IPS-20b (cell line): ENCODE data around the gene APBB2.

ENCODE experiments used
- H3K27ac ChIP-seq: one replicate; pipeline ENCODE4 v1.5.1; 2013; ENCODE audit warnings: low read length
- H3K27me3 ChIP-seq: 2 replicates; pipeline ENCODE4 v1.6.1; 2013; ENCODE audit warnings: mild to moderate bottlenecking, low read length, inconsistent platforms; ENCODE audit not compliant: insufficient read depth
- H3K36me3 ChIP-seq: 2 replicates; pipeline ENCODE4 v1.6.1; 2013; ENCODE audit warnings: low read depth, mild to moderate bottlenecking, inconsistent platforms, low read length, moderate library complexity; ENCODE audit not compliant: insufficient read depth
- H3K4me1 ChIP-seq: 2 replicates; pipeline ENCODE4 v1.6.1; 2013; ENCODE audit warnings: mild to moderate bottlenecking, control low read depth, inconsistent platforms, low read length, moderate library complexity; ENCODE audit not compliant: insufficient read depth
- H3K4me3 ChIP-seq: 2 replicates; pipeline ENCODE4 v1.5.1; 2013; ENCODE audit warnings: mild to moderate bottlenecking, low read length, inconsistent platforms
- H3K9ac ChIP-seq: 2 replicates; pipeline ENCODE4 v1.6.1; 2013; ENCODE audit warnings: low read depth, mild to moderate bottlenecking, inconsistent platforms, low read length, moderate library complexity
- H3K9me3 ChIP-seq: 2 replicates; pipeline ENCODE4 v1.6.1; 2013; ENCODE audit warnings: mild to moderate bottlenecking, low read depth, low read length, inconsistent platforms; ENCODE audit not compliant: insufficient read depth

Gene APBB2

DNA sequence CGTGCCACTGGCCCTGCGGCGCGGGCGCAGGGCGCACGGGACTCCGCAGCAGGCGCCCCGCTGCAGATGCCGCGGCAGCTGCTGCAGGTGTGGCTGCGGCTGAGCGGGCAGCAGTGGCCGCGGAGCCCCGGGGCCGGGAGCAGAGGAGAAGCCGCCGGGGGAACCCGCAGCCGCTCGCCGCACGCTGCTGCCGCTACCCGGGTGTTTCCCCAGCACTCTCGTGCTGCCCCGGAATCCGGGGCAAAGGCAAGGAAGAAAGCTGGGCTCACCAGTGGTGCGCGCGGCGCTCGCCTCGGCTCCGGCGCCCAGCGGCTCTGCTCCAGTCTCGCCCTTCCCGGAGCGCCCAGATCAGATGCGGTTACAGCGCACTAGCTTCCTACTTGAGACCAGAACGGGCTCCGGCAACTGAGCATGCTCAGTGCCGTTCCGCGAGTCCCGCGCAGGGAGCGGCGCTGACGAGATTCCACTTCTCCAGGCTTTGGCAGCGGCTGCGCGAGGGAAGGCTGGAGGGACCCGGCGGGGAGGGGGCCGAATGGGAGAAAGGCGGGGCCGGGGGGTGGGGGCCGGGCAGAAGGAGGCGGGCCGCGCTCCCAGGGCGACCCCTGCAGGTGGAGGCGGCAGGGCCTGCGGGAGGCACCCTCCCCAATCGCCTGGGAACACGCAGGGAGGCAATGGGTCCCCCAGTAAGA lies at the start of gene APBB2:
APBB2 (minus strand) TSS at position 407 of the 689 bp plus-strand sequence. CDS start 181,288 bp downstream, outside the sequence.
- peaks cover 15% of the 10 kb centered on the region for H3K27me3 ChIP-seq
- peaks cover 18% of the 10 kb centered on the region for H3K4me1 ChIP-seq
- no peaks in the 10 kb centered on the region for H3K9me3 ChIP-seq
- H3K9ac ChIP-seq: peak within 1 kb of the TSS; percentile 73
- peak within 1 kb of the TSS; percentile 86 for H3K4me3 ChIP-seq
- no peaks in the 10 kb centered on the region for H3K36me3 ChIP-seq
- peak within 1 kb of the TSS; percentile 17 for H3K27ac ChIP-seq

DNA sequence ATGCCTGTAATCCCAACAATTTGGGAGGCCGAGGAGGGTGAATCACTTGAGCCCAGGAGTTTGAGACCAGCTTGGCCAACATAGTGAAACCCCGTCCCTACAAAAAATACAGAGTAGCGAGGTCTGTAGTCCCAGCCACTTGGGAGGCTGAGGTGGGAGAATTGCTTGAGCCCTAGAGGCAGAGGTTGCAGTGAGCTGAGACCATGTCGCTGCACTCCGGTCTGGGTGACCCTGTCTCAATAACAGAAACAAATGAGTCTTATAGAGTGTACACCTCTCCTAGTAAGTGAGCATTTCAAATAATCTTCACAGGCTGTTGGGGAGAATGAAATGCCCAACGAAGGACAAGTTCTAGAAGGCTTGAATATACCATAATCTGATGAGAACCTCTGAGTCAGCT lies 47.9 kb upstream of the APBB2 start:
- Histone ChIP-seq H3K36me3 (peaks cover 96% of the 10 kb centered on the region), H3K27me3 (no peaks in the 10 kb centered on the region), H3K4me1 (peaks cover 8% of the 10 kb centered on the region; the same call in 1 of the 2 replicates), H3K27ac (no peak overlapping the region), H3K9me3 (no peaks in the 10 kb centered on the region), H3K4me3 (no peak overlapping the region), H3K9ac (no peak overlapping the region)

DNA sequence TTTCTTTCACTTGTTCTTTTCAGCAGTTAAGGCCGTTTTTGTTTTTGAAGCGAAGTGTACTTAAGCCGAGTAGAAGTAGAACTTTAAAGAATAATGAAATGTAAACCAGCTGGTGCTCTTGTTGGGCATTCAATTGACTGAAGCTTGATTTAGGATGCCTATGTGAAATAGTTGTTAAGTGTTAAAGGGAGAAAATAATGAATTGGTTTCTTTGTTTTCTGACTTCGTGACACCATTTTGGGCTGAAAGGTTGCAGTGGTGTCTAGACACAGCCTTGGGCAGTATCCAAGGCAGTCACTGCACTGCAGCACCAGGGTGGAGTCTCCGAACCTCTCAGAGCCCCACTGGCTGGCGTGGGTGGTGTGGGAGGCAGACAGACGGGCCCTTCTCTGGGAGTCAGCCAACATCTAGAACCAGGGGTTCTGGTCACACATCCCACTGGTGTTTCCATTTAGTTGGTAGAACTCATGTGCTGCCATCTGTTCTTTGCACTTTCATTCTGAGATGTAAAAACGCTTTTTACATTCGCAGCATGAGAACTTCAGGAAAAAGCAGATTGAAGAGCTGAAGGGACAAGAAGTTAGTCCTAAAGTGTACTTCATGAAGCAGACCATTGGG lies 45.9 kb upstream of the APBB2 start:
- Histone ChIP-seq H3K4me3 (no peak overlapping the region), H3K9me3 (no peaks in the 10 kb centered on the region), H3K27me3 (no peaks in the 10 kb centered on the region), H3K27ac (no peak overlapping the region), H3K9ac (no peak overlapping the region), H3K4me1 (peaks cover 15% of the 10 kb centered on the region; the same call in 1 of the 2 replicates), H3K36me3 (peaks cover 77% of the 10 kb centered on the region)

DNA sequence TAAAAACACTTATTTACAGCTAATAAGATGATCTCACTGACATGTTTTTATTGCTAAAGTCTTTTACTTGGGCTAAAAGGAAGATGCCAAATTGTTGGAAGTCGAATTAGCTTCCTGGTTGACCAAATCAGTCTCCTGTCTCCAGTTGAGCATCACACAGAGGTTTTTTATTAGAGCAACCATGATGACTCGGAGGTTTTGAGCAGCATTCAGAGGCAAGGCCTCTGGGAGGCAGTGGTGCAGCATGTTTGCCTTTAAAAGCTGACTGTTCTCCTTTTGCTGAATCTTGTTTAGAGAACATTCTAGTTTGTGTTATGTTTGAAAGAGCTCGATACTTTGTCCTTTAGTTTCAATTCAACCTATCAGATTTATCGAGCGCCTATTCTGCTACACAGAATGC lies 44.4 kb upstream of the APBB2 start:
- Histone ChIP-seq H3K9me3 (no peaks in the 10 kb centered on the region), H3K4me1 (peaks cover 17% of the 10 kb centered on the region; the same call in 1 of the 2 replicates), H3K9ac (peak overlapping the region; percentile 93; the same call in 1 of the 2 replicates), H3K27me3 (no peaks in the 10 kb centered on the region), H3K27ac (peak overlapping the region; percentile 51), H3K4me3 (peak overlapping the region; percentile 97), H3K36me3 (peaks cover 62% of the 10 kb centered on the region)

DNA sequence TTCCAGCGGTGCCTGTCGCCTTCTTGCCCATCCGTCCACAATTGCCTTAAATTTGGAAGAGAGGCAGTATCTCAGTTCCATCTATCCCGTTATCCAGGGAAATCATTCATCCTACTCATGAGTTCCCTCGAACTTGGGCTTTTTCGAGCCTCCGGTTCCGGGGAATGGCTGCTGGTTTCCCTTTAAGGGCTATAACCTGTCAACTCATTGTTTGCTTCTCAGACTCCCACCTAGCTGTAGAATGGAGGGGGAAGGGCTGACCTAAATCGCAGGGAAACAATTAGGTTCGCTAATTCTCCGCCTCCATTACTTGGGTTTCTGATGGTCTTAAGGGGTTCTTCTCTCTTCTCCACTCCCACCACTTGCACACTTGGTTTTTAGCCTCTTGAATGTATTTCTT lies 43.6 kb upstream of the APBB2 start:
- H3K27ac ChIP-seq: peak overlapping the region; percentile 51
- no peaks in the 10 kb centered on the region for H3K27me3 ChIP-seq
- peaks cover 54% of the 10 kb centered on the region for H3K36me3 ChIP-seq
- H3K4me3 ChIP-seq: peak overlapping the region; percentile 97
- H3K9ac ChIP-seq: peak overlapping the region; percentile 93; the same call in 1 of the 2 replicates
- peaks cover 17% of the 10 kb centered on the region; the same call in 1 of the 2 replicates for H3K4me1 ChIP-seq
- H3K9me3 ChIP-seq: no peaks in the 10 kb centered on the region

DNA sequence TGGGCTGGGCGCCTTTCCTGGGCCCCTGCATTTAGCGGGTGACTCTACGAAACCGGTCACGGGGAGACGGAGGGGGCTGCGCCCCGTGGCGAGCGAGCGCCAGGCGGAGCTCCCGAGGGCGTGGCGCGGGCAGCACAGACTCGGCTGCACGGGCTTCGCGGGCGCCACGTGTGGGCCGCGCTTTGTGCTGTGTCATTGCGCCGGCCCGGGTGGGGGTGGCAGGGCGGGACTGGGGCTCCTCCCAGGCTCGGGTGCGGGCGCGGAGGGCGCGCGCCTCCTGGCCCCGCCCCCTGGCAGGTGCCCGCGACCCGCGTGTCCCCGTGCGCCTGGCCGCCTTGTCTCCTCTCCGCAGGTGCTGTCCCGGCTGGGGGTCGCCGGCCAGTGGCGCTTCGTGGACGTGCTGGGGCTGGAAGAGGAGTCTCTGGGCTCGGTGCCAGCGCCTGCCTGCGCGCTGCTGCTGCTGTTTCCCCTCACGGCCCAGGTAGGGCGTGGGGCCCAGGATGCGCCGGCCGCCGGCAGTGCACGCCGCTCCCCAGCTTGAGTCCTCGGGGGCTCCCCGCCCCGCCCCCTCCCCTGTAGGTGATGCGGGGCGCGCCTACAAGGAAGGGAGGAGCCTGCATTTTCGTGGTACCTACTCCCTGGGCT lies 43.0 kb upstream of the APBB2 start:
- Histone ChIP-seq H3K9me3 (no peaks in the 10 kb centered on the region), H3K27ac (peak overlapping the region; percentile 51), H3K4me3 (peak overlapping the region; percentile 97), H3K9ac (peak overlapping the region; percentile 93), H3K36me3 (peaks cover 48% of the 10 kb centered on the region), H3K27me3 (no peaks in the 10 kb centered on the region), H3K4me1 (peaks cover 17% of the 10 kb centered on the region; the same call in 1 of the 2 replicates)

DNA sequence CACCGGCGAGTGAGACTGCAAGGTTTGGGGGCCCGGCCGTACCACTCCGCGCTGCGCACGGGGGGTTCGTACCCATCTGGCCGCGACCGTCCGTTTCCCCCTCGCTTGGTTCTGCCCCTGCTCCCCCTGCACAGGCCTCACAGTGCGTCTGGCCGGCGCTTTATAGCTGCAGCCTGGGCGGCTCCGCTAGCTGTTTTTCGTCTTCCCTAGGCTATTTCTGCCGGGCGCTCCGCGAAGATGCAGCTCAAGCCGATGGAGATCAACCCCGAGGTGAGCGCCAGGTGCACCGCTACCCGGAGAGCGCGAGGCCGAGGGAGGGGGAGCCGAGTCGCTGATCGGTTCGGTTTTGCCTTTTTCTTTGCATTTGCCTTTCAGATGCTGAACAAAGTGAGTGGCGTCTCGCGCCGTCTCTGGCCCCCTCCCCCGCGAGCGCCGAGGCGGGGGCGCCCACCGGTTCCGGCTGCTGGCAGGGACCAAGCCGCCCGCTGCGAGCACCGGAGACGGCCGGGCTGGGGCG lies 42.5 kb upstream of the APBB2 start, which contains the start of gene UCHL1:
UCHL1 (plus strand) TSS at position 189 of the 517 bp plus-strand sequence; CDS start at position 238, 49 bp downstream.
- H3K9me3 ChIP-seq: no peaks in the 10 kb centered on the region
- H3K27ac ChIP-seq: peak within 1 kb of the TSS; percentile 86
- peaks cover 42% of the 10 kb centered on the region for H3K36me3 ChIP-seq
- peak within 1 kb of the TSS; percentile 93 for H3K9ac ChIP-seq
- no peaks in the 10 kb centered on the region for H3K27me3 ChIP-seq
- peak within 1 kb of the TSS; percentile 97 for H3K4me3 ChIP-seq
- H3K4me1 ChIP-seq: peaks cover 17% of the 10 kb centered on the region; the same call in 1 of the 2 replicates

DNA sequence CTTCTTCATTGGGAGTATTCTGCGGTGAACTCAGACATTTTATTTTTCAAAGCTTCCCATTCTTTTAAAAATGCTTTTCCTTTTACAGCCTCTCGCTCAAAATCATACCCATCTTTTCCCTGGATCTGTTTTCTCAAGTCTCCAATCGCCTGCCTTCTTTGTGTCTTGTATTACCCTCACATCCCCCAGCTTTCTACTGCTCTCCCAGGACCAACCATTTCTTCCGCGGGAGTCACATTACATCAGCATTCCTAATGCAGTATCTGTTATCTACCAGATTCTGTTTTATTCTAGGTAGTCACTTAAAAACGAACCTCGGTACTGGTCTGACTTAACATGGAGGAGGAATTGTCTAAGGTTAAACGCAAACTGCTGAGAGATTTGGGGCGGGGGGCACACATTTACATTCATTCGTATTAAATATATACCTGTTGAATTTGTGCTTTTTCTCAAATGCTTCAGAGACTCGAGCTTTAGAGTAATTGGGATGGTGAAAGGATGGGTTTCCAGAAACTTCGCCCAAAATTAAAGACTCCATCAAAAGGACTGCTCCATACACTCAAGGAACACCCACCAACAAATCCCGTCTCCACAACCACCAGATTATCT lies 41.9 kb upstream of the APBB2 start:
- Histone ChIP-seq H3K27ac (peak overlapping the region; percentile 86), H3K4me3 (peak overlapping the region; percentile 97), H3K9ac (peak overlapping the region; percentile 93), H3K27me3 (no peaks in the 10 kb centered on the region), H3K4me1 (peaks cover 17% of the 10 kb centered on the region; the same call in 1 of the 2 replicates), H3K36me3 (peaks cover 37% of the 10 kb centered on the region), H3K9me3 (no peaks in the 10 kb centered on the region)

DNA sequence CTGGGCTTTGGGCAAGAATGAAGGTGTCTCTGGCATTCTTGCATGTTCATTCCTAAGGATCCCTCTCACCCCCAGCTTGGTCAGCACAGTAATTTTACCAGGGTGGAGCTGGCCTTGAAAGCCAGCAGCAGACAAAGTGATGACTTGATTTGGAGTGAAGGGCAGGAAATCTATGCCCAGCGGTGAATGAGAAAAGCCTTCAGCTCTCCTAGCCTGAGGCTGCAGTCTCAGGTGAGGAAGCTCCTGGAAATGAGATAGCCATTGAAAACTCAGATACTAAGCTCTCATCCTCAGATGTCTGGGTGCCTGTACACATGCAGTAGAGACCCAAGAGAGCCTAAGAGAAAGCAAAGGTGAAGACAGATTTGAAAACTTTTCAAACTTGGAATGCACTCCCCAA lies 31.6 kb upstream of the APBB2 start:
- H3K36me3 ChIP-seq: no peaks in the 10 kb centered on the region
- H3K4me1 ChIP-seq: no peaks in the 10 kb centered on the region; the same call in 1 of the 2 replicates

DNA sequence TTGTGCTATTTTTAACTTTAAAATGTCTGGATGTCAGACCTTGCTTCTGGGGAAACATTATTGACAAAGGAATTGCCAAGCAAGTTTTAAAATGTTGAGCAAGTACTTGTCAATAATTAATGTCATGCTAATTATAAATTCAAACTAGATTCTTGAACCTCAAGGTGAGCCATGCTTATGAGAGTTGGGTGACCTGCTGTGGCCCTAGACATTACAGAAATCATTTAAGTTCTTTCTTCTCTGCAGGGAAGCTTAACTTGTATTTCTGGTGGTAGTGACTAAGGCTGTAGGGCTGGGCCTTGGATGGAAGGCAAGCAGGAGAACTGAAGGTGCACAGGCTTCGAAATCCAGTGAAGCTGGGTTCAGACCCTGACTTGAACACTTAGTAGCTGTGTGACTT lies 27.6 kb upstream of the APBB2 start:
- no peaks in the 10 kb centered on the region; the same call in 1 of the 2 replicates for H3K4me1 ChIP-seq
- no peaks in the 10 kb centered on the region for H3K9me3 ChIP-seq
- H3K27me3 ChIP-seq: no peaks in the 10 kb centered on the region
- no peaks in the 10 kb centered on the region for H3K36me3 ChIP-seq
- H3K27ac ChIP-seq: no peak overlapping the region
- H3K4me3 ChIP-seq: no peak overlapping the region
- H3K9ac ChIP-seq: no peak overlapping the region

More for the DNA sequence above, 31.6 kb upstream of the APBB2 start:
- no peak overlapping the region for H3K4me3 ChIP-seq
- no peaks in the 10 kb centered on the region for H3K27me3 ChIP-seq
- H3K27ac ChIP-seq: no peak overlapping the region
- no peaks in the 10 kb centered on the region for H3K9me3 ChIP-seq
- no peak overlapping the region for H3K9ac ChIP-seq

DNA sequence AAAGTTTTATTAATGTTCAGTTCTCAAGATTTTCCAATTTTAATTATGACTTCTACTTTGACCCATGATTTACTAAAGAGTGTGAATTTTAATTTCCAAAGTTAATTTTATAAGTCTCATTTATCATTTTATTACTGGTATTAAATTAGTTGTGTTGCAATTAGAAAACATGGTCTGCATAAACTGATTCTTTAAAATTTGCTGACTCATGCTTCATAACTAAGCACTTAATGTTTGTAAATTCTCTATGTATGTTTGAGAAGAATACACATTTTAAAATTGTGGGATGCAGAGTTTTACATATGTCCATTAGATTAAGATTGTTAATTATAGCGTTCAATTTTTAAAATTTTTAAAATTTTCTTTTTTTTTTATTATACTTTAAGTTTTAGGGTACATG lies 22.2 kb upstream of the APBB2 start:
- Histone ChIP-seq H3K4me1 (no peaks in the 10 kb centered on the region), H3K9ac (no peak overlapping the region), H3K27me3 (no peaks in the 10 kb centered on the region), H3K36me3 (no peaks in the 10 kb centered on the region), H3K27ac (no peak overlapping the region), H3K9me3 (no peaks in the 10 kb centered on the region), H3K4me3 (no peak overlapping the region)
